ENCODE data around the gene UBXN7. TPM values are rescaled to one million over a fixed set of nuclear protein-coding genes. Genes with fewer than 3 reads are reported as not detected.
"Not testable (repeated sequence)": the region's sequence is repeated elsewhere in the genome, so short reads cannot be mapped to it uniquely, and the experiment has no call there.

Gene UBXN7
- total RNA-seq, 1 donor from 2014 or later = 65.5 TPM

DNA sequence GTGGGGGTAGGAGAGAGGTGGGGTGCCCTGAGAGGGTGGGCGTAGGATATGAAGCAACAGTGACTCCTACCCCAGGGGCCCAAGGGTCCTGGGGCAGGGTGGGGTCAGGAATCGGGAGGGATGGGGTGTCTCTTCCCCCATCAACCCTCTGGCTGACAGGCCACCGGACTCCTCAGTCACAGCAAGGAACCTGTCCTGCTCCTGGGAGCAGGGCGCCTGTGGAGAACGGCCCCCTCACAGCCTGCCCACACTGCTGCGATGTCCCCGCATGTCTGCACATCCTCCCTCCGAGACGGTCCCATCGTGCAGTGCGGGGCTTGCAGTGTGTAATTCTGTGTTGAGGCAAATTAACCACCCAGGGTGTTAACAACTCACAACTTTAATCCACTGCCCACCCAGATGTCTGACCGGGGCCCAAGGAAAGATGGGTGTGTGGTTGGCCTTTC is 96.7 kb downstream of the UBXN7 start:
- Mint-ChIP-seq H3K9me3 (no peaks in the 10 kb centered on the region), H3K4me1 (no peaks in the 10 kb centered on the region), H3K36me3 (ENCODE audit: low read depth) (no peaks in the 10 kb centered on the region), H3K27me3 (peaks cover 3% of the 10 kb centered on the region), H3K4me3 (no peak overlapping the region), H3K27ac (no peak overlapping the region)
- DNase-seq = no peak
- intact Hi-C loops (cut with micrococcal nuclease) = no loop called here

DNA sequence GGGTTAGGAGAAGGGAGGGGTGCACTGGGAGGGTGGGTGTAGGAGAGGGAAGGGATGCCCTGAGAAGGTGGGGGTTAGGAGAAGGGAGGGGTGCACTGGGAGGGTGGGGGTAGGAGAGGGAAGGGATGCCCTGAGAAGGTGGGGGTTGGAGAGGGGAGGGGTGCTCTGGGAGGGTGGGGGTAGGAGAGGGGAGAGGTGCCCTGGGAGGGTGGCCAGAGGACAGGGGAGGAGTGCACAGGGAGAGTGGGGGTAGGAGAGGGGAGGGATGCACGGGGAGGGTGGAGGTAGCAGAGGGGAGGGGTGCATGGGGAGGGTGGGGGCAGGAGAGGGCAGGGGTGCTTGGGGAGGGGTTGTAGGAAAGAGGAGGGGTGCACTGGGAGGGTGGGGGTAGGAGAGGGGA is 97.2 kb downstream of the UBXN7 start:
- H3K9me3 Mint-ChIP-seq = no peaks in the 10 kb centered on the region
- no peaks in the 10 kb centered on the region for H3K36me3 Mint-ChIP-seq (ENCODE audit: low read depth)
- intact Hi-C loops (cut with micrococcal nuclease) = no loop called here
- no peak overlapping the region for H3K4me3 Mint-ChIP-seq
- peaks cover 6% of the 10 kb centered on the region for H3K27me3 Mint-ChIP-seq
- H3K27ac Mint-ChIP-seq = no peak overlapping the region
- H3K4me1 Mint-ChIP-seq = no peaks in the 10 kb centered on the region
- DNase-seq = no peak

DNA sequence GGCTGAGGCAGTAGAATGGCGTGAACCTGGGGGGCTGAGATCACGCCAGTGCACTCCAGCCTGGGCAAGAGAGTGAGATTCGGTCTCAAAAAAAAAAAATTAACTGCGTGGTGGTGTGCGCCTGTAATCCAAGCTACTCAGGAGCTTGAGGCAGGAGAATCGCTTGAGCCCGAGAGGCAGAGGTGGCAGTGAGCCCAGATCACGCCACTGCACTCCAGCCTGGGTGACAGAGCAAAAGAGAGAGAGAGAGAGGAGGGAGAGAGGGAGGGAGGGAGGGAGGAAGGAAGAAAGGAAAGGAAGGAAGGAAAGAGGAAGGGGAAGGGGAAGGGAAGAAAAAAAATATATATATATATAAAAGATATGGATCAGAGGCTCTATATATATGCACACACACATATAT is 100.1 kb downstream of the UBXN7 start:
- DNase-seq = no peak
- H3K9me3 Mint-ChIP-seq = no peaks in the 10 kb centered on the region
- H3K27ac Mint-ChIP-seq = no peak overlapping the region
- no peaks in the 10 kb centered on the region for H3K36me3 Mint-ChIP-seq (ENCODE audit: low read depth)
- no peaks in the 10 kb centered on the region for H3K4me1 Mint-ChIP-seq
- H3K4me3 Mint-ChIP-seq = no peak overlapping the region
- peaks cover 13% of the 10 kb centered on the region for H3K27me3 Mint-ChIP-seq
- intact Hi-C loops (cut with micrococcal nuclease) = no loop called here

DNA sequence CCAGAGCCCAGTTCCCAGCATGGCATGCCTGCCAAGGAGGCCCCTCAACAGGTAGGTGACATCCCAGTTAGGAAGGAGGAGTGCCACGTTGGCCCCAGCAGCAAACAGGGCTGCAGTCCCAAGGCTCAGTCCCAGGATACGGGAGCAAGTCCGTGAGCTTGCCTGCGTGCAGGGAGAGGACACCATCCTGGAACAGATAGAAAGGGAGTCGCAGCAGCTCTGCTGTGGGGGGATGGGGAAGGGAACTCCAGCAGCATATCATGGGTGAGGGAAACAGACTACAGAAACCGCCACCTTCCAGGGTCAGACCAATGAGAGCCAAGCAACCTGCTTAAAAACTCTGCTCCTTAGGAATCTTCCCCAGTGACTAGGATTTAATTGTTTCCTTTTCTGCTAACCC is 104.8 kb downstream of the UBXN7 start:
- Mint-ChIP-seq H3K4me1 (no peaks in the 10 kb centered on the region), H3K36me3 (ENCODE audit: low read depth) (no peaks in the 10 kb centered on the region), H3K27ac (no peak overlapping the region), H3K4me3 (no peak overlapping the region), H3K27me3 (peaks cover 10% of the 10 kb centered on the region), H3K9me3 (no peaks in the 10 kb centered on the region)
- DNase-seq = no peak
- intact Hi-C loops (cut with micrococcal nuclease) = no loop called here

DNA sequence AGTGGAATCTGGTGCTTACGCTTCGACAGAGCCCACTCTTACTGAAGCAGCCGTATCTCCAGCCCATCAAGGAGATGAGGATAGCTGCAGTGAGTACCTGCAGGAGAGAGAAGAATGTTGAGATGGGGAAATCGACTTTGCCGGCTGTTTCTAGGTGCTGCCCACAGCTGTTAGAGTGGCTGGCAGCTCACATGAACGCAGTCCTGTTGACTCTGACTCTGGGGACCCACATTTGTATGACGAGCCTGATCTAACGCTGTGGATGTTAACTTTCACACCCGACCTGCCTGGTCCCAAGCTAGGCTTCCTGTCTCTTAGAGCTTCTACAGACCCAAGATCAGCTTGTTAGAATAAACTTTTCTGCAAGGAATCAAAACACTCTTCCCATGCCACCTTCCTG is 105.3 kb downstream of the UBXN7 start:
- H3K27ac Mint-ChIP-seq = no peak overlapping the region
- no peak overlapping the region for H3K4me3 Mint-ChIP-seq
- intact Hi-C loops (cut with micrococcal nuclease) = no loop called here

DNA sequence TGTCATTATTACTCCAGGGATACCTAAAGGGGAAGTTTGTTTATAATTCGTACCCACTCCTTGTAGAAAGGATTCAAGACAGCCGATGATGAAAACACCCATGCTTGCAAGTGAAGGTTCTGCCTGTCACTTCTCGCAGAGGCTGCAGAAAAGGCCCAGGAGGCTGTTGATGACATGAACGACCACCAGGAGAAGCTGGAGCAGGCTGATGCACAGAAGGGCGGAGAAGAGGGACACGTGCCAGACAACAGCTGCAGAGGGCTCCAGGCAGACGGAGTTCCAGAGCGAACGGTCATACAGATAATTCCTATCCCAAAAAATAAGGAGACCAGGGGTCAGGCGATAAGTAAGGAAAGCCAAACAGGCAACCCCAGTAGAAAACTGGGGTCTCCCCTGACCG is 108.5 kb downstream of the UBXN7 start:
- intact Hi-C loops (cut with micrococcal nuclease) = no loop called here
- H3K4me1 Mint-ChIP-seq = peaks cover 6% of the 10 kb centered on the region
- DNase-seq = no peak
- H3K27ac Mint-ChIP-seq = no peak overlapping the region
- no peaks in the 10 kb centered on the region for H3K36me3 Mint-ChIP-seq (ENCODE audit: low read depth)
- no peaks in the 10 kb centered on the region for H3K9me3 Mint-ChIP-seq
- peaks cover 4% of the 10 kb centered on the region for H3K27me3 Mint-ChIP-seq
- no peak overlapping the region for H3K4me3 Mint-ChIP-seq

More for the DNA sequence above, 105.3 kb downstream of the UBXN7 start:
- no peaks in the 10 kb centered on the region for H3K4me1 Mint-ChIP-seq
- no peaks in the 10 kb centered on the region for H3K9me3 Mint-ChIP-seq
- H3K36me3 Mint-ChIP-seq (ENCODE audit: low read depth) = no peaks in the 10 kb centered on the region
- H3K27me3 Mint-ChIP-seq = peaks cover 10% of the 10 kb centered on the region
- no peak for DNase-seq

DNA sequence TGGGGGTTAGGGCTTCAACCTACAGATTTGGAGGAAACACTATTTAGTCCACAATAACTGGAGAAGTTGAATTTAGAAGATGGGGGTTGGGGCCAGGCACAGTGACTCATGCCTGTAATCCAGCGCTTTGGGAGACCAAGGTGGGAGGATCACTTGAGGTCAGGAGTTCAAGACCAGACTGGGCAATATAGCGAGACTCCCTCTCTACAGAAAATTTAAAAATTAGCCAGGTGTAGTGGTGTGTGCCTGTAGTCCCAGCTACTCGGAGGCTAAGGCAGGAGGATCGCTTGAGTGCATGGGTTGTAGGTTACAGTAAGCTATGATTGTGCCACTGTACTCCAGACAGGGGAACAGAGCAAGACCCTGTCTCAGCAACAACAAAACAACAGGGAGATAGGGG is 109.2 kb downstream of the UBXN7 start:
- H3K4me1 Mint-ChIP-seq = peaks cover 6% of the 10 kb centered on the region
- intact Hi-C loops (cut with micrococcal nuclease) = no loop called here
- no peak overlapping the region for H3K4me3 Mint-ChIP-seq
- peaks cover 2% of the 10 kb centered on the region for H3K27me3 Mint-ChIP-seq
- H3K9me3 Mint-ChIP-seq = no peaks in the 10 kb centered on the region
- no peak overlapping the region for H3K27ac Mint-ChIP-seq
- no peaks in the 10 kb centered on the region for H3K36me3 Mint-ChIP-seq (ENCODE audit: low read depth)
- DNase-seq = no peak

DNA sequence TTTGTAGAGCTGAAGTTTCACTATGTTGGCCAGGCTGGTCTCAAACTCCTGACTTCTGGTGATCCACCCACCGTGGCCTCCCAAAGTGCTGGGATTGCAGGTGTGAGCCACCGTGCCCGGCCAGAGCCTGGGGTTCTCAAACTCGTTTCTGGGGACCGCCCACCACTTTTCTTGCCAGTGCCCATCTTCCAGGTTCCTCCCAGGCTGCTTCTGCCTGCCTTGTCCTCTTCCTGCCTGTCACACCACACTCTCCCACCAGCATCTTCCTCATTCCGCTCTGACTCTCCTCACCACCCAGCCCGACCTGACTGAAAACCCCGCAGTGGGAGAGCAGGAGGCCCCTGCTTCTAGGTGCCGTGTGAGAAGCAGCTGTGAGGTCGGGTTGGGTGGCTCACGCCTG is 111.1 kb downstream of the UBXN7 start:
- H3K27me3 Mint-ChIP-seq = no peaks in the 10 kb centered on the region
- DNase-seq = no peak
- no peak overlapping the region for H3K27ac Mint-ChIP-seq
- peaks cover 11% of the 10 kb centered on the region for H3K4me1 Mint-ChIP-seq
- intact Hi-C loops (cut with micrococcal nuclease) = no loop called here
- no peaks in the 10 kb centered on the region for H3K9me3 Mint-ChIP-seq
- H3K4me3 Mint-ChIP-seq = no peak overlapping the region
- peaks cover 4% of the 10 kb centered on the region for H3K36me3 Mint-ChIP-seq (ENCODE audit: low read depth)

DNA sequence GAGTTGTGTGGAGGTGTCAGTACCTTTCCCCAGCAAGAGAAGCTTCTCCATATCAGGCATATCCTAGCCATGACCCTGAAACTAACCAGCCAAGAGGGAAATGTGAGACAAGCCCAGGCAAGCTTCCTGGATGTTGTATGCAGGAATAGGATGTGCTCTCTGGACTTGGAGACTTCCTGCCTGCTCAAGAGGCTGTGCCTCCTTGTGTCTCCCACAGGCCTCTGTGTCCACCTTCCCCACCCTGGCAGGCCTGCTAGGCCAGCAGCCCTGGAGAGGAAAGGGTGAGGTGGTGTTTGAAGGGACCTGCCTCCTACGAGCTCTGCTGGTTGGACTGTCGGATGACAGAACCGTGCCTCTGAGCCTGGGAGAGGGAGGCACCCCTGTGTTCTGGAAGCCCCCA is 112.1 kb downstream of the UBXN7 start:
- Mint-ChIP-seq H3K4me1 (peaks cover 11% of the 10 kb centered on the region), H3K9me3 (no peaks in the 10 kb centered on the region), H3K27me3 (no peaks in the 10 kb centered on the region), H3K27ac (no peak overlapping the region), H3K4me3 (no peak overlapping the region), H3K36me3 (ENCODE audit: low read depth) (peaks cover 4% of the 10 kb centered on the region)
- intact Hi-C loops (cut with micrococcal nuclease) = no loop called here
- DNase-seq = no peak

DNA sequence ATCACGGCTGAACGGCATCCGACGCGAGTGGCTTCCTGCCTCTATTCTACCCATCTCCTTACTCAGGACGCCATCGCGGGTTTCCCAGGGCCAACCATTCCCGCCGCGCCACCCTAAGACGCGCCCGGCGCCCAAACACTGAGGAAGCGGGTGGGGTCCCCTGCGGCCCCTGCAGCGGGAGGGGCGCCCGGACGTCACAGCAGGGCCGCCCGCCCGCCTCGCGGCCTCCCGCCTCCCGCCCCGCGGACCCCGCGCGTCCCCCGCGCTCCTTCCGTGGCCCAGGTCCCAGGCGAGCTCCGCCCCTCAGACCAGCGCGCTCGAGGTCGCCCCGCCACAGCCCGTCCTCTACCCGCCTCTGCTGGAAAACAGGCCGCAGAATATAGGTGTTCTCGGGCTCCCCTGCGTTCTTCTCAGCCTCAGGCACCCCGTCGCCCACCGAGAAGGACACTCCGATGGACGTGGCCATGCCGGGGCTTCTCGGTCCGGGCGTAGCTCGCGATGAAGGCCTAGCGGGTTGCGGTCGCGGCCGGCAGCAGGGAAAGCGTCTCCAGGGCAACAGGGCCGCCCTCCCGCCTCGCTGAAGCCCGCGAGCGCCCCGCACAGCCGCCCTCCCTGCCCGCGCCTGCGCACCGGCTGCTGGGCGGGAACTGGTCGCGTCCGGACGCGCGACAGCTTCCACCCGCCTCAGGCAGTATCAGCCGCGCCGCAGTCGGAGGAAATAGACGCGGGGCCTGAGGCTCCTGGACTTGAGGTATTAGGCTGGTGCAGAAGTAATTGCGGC is 114.3 kb downstream of the UBXN7 start, which contains the start of gene DYNLT2B:
Gene DYNLT2B, minus strand, starts transcription at position 554 of the 781 bp plus-strand sequence. Its CDS starts 88 bp downstream, at position 466.
- Mint-ChIP-seq H3K4me1 (peaks cover 11% of the 10 kb centered on the region), H3K27me3 (no peaks in the 10 kb centered on the region), H3K36me3 (ENCODE audit: low read depth) (peaks cover 8% of the 10 kb centered on the region), H3K27ac (peak within 1 kb of the TSS; percentile 98), H3K4me3 (peak within 1 kb of the TSS; percentile 95), H3K9me3 (no peaks in the 10 kb centered on the region)
- intact Hi-C loops (cut with micrococcal nuclease) = loop anchor here (1.0 to 5.0 kb wide), 4 partner anchors 31 to 199 kb away; partner anchors contain the start of genes PCYT1A, RNF168 and SMCO1
- peak; percentile 97 for DNase-seq

DNA sequence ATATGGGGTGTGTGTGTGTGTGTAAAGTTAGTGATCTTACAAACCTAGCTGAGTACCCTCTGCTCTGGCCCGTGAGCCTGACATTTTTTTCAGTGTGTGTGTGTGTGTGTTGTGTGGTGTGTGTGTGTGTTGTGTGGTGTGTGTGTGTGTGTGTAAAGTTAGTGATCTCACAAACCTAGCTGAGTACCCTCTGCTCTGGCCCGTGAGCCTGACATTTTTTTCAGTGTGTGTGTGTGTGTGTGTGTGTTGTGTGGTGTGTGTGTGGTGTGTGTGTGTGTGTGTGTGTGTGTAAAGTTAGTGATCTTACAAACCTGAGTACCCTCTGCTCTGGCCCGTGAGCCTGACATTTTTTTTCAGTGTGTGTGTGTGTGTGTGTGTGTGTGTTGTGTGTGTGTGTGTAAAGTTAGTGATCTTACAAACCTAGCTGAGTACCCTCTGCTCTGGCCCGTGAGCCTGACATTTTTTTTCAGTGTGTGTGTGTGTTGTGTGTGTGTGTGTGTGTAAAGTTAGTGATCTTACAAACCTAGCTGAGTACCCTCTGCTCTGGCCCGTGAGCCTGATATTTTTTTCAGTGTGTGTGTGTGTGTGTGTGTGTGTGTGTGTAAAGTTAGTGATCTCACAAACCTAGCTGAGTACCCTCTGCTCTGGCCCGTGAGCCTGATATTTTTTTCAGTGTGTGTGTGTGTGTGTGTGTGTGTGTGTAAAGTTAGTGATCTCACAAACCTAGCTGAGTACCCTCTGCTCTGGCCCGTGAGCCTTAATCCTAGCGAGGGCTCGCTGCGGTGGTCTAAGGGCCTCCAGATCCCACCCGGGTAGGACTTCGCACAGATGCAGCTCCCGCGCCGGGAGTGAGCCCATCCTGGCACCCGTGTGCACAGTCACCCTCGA is 115.2 kb downstream of the UBXN7 start:
- H3K9me3 Mint-ChIP-seq; DNase-seq; H3K36me3 Mint-ChIP-seq (ENCODE audit: low read depth); H3K27me3 Mint-ChIP-seq: not testable (repeated sequence)
- intact Hi-C loops (cut with micrococcal nuclease) = loop anchor here (5.0 kb wide), 1 partner anchor 200 kb away; the partner anchor contains the start of gene SMCO1
- Mint-ChIP-seq H3K27ac (peak overlapping the region; percentile 98), H3K4me3 (peak overlapping the region; percentile 95), H3K4me1 (peaks cover 11% of the 10 kb centered on the region)

DNA sequence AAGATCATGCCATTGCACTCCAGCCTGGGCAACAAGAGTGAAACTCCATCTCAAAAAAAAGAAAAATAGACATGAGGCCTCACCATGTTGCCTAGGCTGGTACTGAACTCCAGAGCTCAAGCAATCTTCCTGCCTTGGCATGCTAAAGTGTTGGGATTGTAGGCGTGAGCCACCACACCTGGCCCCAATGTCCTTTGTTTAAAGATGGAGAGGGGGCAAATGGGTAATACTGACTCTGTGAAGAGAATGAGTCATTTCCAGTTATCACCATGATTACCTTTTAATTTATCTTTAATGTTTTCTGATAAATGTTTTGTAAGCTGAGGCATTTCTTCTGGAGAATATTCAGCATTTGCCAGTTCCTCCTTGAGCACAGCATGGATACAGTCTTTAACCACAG is 116.4 kb downstream of the UBXN7 start:
- H3K36me3 Mint-ChIP-seq (ENCODE audit: low read depth) = peaks cover 8% of the 10 kb centered on the region
- no peak overlapping the region for H3K4me3 Mint-ChIP-seq
- H3K27ac Mint-ChIP-seq = no peak overlapping the region
- no peaks in the 10 kb centered on the region for H3K9me3 Mint-ChIP-seq
- H3K27me3 Mint-ChIP-seq = no peaks in the 10 kb centered on the region
- no peak for DNase-seq
- peaks cover 8% of the 10 kb centered on the region for H3K4me1 Mint-ChIP-seq
- intact Hi-C loops (cut with micrococcal nuclease) = loop anchor here (5.0 kb wide), 1 partner anchor 201 kb away; the partner anchor contains the start of gene SMCO1

DNA sequence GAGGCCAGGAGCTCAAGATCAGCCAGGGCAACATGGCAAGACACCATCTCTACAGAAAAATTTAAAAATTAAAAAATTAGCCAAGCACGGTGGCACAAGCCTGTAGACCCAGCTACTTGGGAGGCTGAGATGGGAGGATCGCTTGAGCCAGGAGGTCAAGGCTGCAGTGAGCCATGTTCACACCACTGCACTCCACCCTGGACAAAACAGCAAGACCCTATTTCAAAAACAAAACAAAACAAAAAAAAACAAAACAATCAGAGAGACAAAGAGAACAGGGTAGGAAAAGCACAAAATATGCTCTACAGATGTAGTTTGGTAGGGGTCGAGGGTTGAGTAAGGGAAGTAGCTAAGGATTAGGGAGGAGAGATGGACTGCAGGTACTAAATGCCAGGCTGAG is 117.6 kb downstream of the UBXN7 start:
- peaks cover 8% of the 10 kb centered on the region for H3K4me1 Mint-ChIP-seq
- no peak overlapping the region for H3K4me3 Mint-ChIP-seq
- intact Hi-C loops (cut with micrococcal nuclease) = no loop called here

DNA sequence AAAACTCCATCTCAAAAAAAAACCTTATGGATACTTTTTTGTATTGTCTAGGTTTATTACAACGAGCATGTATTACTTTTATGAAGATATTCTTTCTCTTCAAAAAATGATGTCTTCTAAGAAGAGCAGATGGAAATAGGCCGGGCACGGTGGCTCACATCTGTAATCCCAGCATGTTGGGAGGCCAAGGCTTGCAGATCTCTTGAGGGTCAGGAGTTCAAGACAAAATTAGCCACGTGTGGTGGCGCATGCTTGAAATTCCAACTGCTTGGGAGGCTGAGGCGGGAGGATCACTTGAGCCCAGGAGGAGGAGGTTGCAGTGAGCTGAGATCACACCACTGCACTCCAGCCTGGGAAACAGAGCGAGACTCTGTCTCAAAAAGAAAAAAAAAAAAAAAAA is 118.1 kb downstream of the UBXN7 start:
- H3K36me3 Mint-ChIP-seq (ENCODE audit: low read depth); H3K4me1 Mint-ChIP-seq; H3K27ac Mint-ChIP-seq; intact Hi-C loops (cut with micrococcal nuclease); DNase-seq; H3K27me3 Mint-ChIP-seq; H3K9me3 Mint-ChIP-seq; H3K4me3 Mint-ChIP-seq: not testable (repeated sequence)

More for the DNA sequence above, 117.6 kb downstream of the UBXN7 start:
- Mint-ChIP-seq H3K27ac (peak overlapping the region; percentile 30), H3K27me3 (no peaks in the 10 kb centered on the region), H3K36me3 (ENCODE audit: low read depth) (peaks cover 8% of the 10 kb centered on the region), H3K9me3 (no peaks in the 10 kb centered on the region)
- DNase-seq = no peak
